HG02571 (cell line): ENCODE data around the gene SIGLEC7.

Source experiments
- ATAC-seq: cut with Tn5 transposase; IDR thresholded peaks from one replicate; pipeline ENCODE4 v1.9.1; 2021; ENCODE audit warnings: mild to moderate bottlenecking, moderate library complexity; ENCODE audit not compliant: unreplicated experiment

Gene SIGLEC7

GRCh38 chr19:51198641-51199040, 56.5 kb downstream of the SIGLEC7 start:
- no peak for ATAC-seq

GRCh38 chr19:51200071-51200666, 58.1 kb downstream of the SIGLEC7 start:
- no peak for ATAC-seq

- ATAC-seq, result no peak
These were observed 59.6 kb downstream of the SIGLEC7 start for GRCh38 chr19:51201712-51202111.
